HCT116 (cell line): Measurements from ENCODE around the gene CLIC4. TPM values are rescaled to one million over a fixed set of nuclear protein-coding genes. Genes with fewer than 3 reads are reported as not detected.

Experiments used
- ATAC-seq: fragments of 200-7000 bp; cut with Tn5 transposase; 2 replicates; pipeline ENCODE4 v1.9.1; 2020; ENCODE audit warnings: mild to moderate bottlenecking, moderate library complexity
- BruUV-seq: library from RNA; stranded (reverse); fragments of 400-500 nt; replicated peaks from 2 replicates; lab custom pipeline; 2021; lab: Mats Ljungman, UMichigan
- CTCF ChIA-PET: fragments of 300-600 bp; sonication (Branson Sonifier 250); formaldehyde crosslinking; loops from one replicate; lab custom pipeline; 2021; ENCODE audit warnings: antibody characterized with exemption; lab: Charles Lee
- POLR2A ChIA-PET: fragments of 300-600, 350-600 bp; sonication (Branson Sonifier 250); formaldehyde crosslinking; loops from one replicate; lab custom pipeline; 2021; ENCODE audit warnings: antibody characterized with exemption; lab: Charles Lee
- RAD21 ChIA-PET, 2 experiments: fragments of 300-600 bp; sonication (Branson Sonifier 250); formaldehyde crosslinking; loops; one replicate each; lab custom pipeline; 2023; ENCODE audit warnings: low total read pairs in 2 of 2; ENCODE audit not compliant: uncharacterized antibody in 2 of 2, unreplicated experiment in 2 of 2, low non-redundant PET in 1 of 2; lab: Charles Lee
- DNase-seq: peaks from one replicate; pipeline ENCODE4 v3.0.0-alpha.2; 2010; ENCODE audit warnings: low read depth, low spot score
- H2AFZ ChIP-seq: fragments of 200-600 bp; shearing (Covaris generic), sonication (generic); 2 replicates; pipeline ENCODE4 v1.6.1; 2017; ENCODE audit warnings: low read depth, mixed run types, mixed read lengths, antibody characterized with exemption, low read length; ENCODE audit not compliant: poor library complexity, severe bottlenecking
- H3K27ac ChIP-seq: 2 replicates; pipeline ENCODE4 v1.5.1; 2012; ENCODE audit warnings: low read depth, low read length
- H3K27me3 ChIP-seq: fragments of 200-600 bp; sonication (generic); 2 replicates; pipeline ENCODE4 v1.6.1; 2016; ENCODE audit warnings: mixed run types, low read length, mixed read lengths; ENCODE audit not compliant: insufficient read depth
- H3K36me3 ChIP-seq, 2 experiments: fragments of 200-500 bp in 1 of 2; fragments of 200-600 bp in 1 of 2; sonication (Bioruptor generic) in 1 of 2; sonication (generic) in 1 of 2; 2 replicates each; pipeline versions ENCODE4 v1.5.1 to v1.6.1; 2014 to 2016; ENCODE audit warnings: low read length in 2 of 2, inconsistent platforms in 1 of 2, mixed read lengths in 1 of 2, mixed run types in 1 of 2; ENCODE audit not compliant: insufficient read depth in 2 of 2, control insufficient read depth in 1 of 2
- H3K4me1 ChIP-seq, 2 experiments: fragments of 200-600 bp in 1 of 2; sonication (generic) in 1 of 2; 2 replicates each; pipeline versions ENCODE4 v1.5.1 to v1.6.1; 2012 to 2017; ENCODE audit warnings: low read length in 2 of 2, inconsistent platforms in 1 of 2, mild to moderate bottlenecking in 1 of 2, mixed read lengths in 1 of 2, mixed run types in 1 of 2, moderate library complexity in 1 of 2; ENCODE audit not compliant: insufficient read depth in 2 of 2, control insufficient read depth in 1 of 2
- H3K4me2 ChIP-seq: fragments of 200-600 bp; sonication (generic); 2 replicates; pipeline ENCODE4 v1.6.1; 2017; ENCODE audit warnings: mixed run types, low read length, mixed read lengths
- H3K4me3 ChIP-seq, 2 experiments: fragments of 200-600 bp in 1 of 2; sonication (generic) in 1 of 2; replicated peaks in 1 of 2; 2 replicates each; pipeline ENCODE4 v1.5.1; 2011 to 2016; ENCODE audit warnings: low read length in 2 of 2, control low read depth in 1 of 2, low read depth in 1 of 2, mild to moderate bottlenecking in 1 of 2, mixed read lengths in 1 of 2, mixed run types in 1 of 2
- H3K79me2 ChIP-seq: fragments of 200-600 bp; sonication (generic); 2 replicates; pipeline ENCODE4 v1.6.1; 2017; ENCODE audit warnings: mild to moderate bottlenecking, mixed run types, low read length, moderate library complexity, mixed read lengths; ENCODE audit not compliant: insufficient read depth
- H3K9ac ChIP-seq: fragments of 200-600 bp; sonication (generic); 2 replicates; pipeline ENCODE4 v1.6.1; 2016; ENCODE audit warnings: low read length, mixed read lengths
- H3K9me2 ChIP-seq: fragments of 200-600 bp; sonication (generic), shearing (Covaris generic); 2 replicates; pipeline ENCODE4 v1.6.1; 2017; ENCODE audit warnings: mixed run types, mild to moderate bottlenecking, moderate library complexity; ENCODE audit not compliant: insufficient read depth
- H3K9me3 ChIP-seq, 2 experiments: fragments of 200-500 bp in 1 of 2; fragments of 200-600 bp in 1 of 2; sonication (Bioruptor generic) in 1 of 2; sonication (generic) in 1 of 2; 2 replicates each; pipeline ENCODE4 v1.6.1; 2014 to 2017; ENCODE audit warnings: low read length in 2 of 2, mixed read lengths in 2 of 2, inconsistent platforms in 1 of 2, low read depth in 1 of 2, mild to moderate bottlenecking in 1 of 2, mixed run types in 1 of 2, moderate library complexity in 1 of 2; ENCODE audit not compliant: control insufficient read depth in 1 of 2, insufficient read depth in 1 of 2
- H4K20me1 ChIP-seq: fragments of 200-600 bp; sonication (generic), shearing (Covaris generic); 2 replicates; pipeline ENCODE4 v1.6.1; 2017; ENCODE audit warnings: mixed run types, mild to moderate bottlenecking, moderate library complexity; ENCODE audit not compliant: insufficient read depth
- CBX3 ChIP-seq: IDR thresholded peaks from 2 replicates; pipeline ENCODE4 v1.6.1; 2012; ENCODE audit warnings: low read depth
- JUND ChIP-seq: IDR thresholded peaks from 2 replicates; pipeline ENCODE4 v1.6.1; 2012
- SP1 ChIP-seq: IDR thresholded peaks from 2 replicates; pipeline ENCODE4 v1.6.1; 2012; ENCODE audit warnings: low read depth
- SRF ChIP-seq: IDR thresholded peaks from 2 replicates; pipeline ENCODE4 v1.6.1; 2012; ENCODE audit warnings: low read depth
- ZBTB33 ChIP-seq: IDR thresholded peaks from 2 replicates; pipeline ENCODE4 v1.6.1; 2011; ENCODE audit warnings: mild to moderate bottlenecking, low read length, moderate library complexity; ENCODE audit not compliant: insufficient replicate concordance; ENCODE audit errors: extremely low read depth
- ZFX ChIP-seq: fragments of 450-650 bp; IDR thresholded peaks from 2 replicates; pipeline ENCODE4 v1.6.1; 2017
- ZNF274 ChIP-seq: fragments of 200-500 bp; sonication (Bioruptor generic); IDR thresholded peaks from 2 replicates; pipeline ENCODE4 v1.6.1; 2014; ENCODE audit warnings: mild to moderate bottlenecking, low read depth, low read length, inconsistent platforms
- intact Hi-C: fragments of 100-400 bp; cut with micrococcal nuclease; formaldehyde crosslinking; loops from 2 replicates; pipeline ENCODE4 v1.10.0; 2022
- total RNA-seq: library from RNA; stranded (reverse); gene quantifications from one replicate; pipeline ENCODE4 v1.2.1, GENCODE V29; 2021; ENCODE audit not compliant: unreplicated experiment

Gene CLIC4
- total RNA-seq, 1 experiment from 2014 or later = 77.2 TPM

- TF ChIP-seq SRF = no peak
- TF ChIP-seq SP1 = no peak
- no peak for TF ChIP-seq ZFX
- no peak for TF ChIP-seq ZBTB33
- TF ChIP-seq JUND = no peak
- TF ChIP-seq CBX3 = no peak
- no peak for TF ChIP-seq ZNF274
- Histone ChIP-seq H2AFZ (no peak overlapping the region), H3K4me2 (no peak overlapping the region), H3K4me3 (no peak overlapping the region), H3K4me1 (peaks cover 9 to 28% of the 10 kb centered on the region in 2 experiments; a peak in 3 of 4 replicates), H3K27me3 (no peaks in the 10 kb centered on the region), H3K79me2 (no peaks in the 10 kb centered on the region), H4K20me1 (no peaks in the 10 kb centered on the region), H3K27ac (no peak overlapping the region), H3K9ac (no peak overlapping the region), H3K9me2 (no peaks in the 10 kb centered on the region), H3K9me3 (no peaks in the 10 kb centered on the region), H3K36me3 (no peaks in the 10 kb centered on the region)
- BruUV-seq = no TSS peak
- CTCF ChIA-PET = interaction anchor here (1.3 to 1.8 kb wide), 3 partner anchors 38 to 108 kb away, joined by 3 to 7 read pairs (median 4); no protein-coding TSS in a partner anchor
- ATAC-seq (no peak), DNase-seq (no peak)
- intact Hi-C loops = no loop called here
- POLR2A ChIA-PET = interaction anchor here (0.9 kb wide), 1 partner anchor 12 kb away, joined by 4 read pairs; no protein-coding TSS in a partner anchor
- RAD21 ChIA-PET = no interaction called here
Measured at GRCh38 chr1:24726741-24727140, 18.5 kb upstream of the CLIC4 start.
